GM19043 (cell line): ENCODE results near the gene NCAPD2.
A peak's percentile ranks its signal among the peaks of the same experiment; 100 is the strongest.
"Not testable (repeated sequence)": the region's sequence is repeated elsewhere in the genome, so short reads cannot be mapped to it uniquely, and the experiment has no call there.

ENCODE experiments used
- ATAC-seq: cut with Tn5 transposase; IDR thresholded peaks from one replicate; pipeline ENCODE4 v1.9.1; 2021; ENCODE audit warnings: low read depth; ENCODE audit not compliant: unreplicated experiment

The NCAPD2 gene

DNA sequence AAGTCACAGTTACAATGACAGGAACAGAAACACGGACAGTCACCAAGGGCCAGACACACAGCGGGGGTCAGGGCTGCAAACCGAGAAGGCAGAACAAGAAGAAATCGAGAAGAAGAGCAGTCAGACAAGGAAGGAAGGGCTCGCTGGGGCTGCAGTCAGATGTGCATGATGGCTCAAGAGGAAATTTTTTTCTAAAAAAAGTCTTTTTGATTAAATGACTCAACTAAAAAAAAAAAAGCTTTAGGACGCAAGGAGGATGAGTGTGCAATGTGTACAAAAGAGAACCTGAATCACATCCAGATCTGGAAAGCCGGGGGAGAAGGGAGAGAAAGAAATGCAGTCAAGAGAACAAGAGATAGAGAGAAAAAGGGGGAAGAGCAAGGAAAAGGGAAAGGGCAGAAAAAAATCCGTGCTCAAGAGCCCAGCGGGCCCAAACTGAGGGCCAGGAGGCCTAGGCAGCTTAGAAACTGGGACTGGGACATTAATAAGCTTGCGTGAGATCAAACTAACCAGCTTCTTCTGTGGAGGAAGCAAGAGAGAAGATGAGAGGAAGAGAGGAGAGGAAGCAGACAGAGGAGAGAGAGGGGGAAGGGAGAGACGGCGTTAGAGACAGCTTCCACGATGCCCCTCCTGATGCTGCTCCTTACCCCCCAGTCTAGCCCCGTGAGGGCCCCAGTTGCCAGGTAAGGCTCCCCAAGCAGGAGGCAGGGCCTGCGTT lies 55.2 kb downstream of the NCAPD2 start:
- ATAC-seq = no peak

DNA sequence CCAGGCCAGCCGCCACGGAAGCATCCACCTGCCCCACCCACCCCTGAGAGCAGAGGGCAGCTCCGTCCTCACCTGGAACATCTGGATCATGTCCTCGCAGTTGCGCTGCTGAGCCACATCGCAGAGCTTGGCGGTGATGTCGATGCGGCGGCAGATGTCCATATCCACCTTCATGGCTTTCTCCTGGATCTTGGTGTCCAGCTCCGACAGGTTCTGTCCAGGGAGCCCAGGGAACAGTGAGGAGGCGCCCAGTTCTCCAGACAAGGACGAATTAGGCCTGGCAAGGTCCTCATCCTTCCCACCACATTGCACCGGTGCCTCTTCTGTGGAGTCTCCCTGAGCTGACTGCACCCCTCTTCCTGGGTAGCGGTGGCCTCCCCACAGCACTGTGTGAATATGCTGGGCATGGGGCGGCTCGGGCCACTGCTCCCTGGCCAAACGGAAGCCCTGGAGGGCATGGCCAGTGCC lies 55.8 kb downstream of the NCAPD2 start:
- ATAC-seq = no peak

DNA sequence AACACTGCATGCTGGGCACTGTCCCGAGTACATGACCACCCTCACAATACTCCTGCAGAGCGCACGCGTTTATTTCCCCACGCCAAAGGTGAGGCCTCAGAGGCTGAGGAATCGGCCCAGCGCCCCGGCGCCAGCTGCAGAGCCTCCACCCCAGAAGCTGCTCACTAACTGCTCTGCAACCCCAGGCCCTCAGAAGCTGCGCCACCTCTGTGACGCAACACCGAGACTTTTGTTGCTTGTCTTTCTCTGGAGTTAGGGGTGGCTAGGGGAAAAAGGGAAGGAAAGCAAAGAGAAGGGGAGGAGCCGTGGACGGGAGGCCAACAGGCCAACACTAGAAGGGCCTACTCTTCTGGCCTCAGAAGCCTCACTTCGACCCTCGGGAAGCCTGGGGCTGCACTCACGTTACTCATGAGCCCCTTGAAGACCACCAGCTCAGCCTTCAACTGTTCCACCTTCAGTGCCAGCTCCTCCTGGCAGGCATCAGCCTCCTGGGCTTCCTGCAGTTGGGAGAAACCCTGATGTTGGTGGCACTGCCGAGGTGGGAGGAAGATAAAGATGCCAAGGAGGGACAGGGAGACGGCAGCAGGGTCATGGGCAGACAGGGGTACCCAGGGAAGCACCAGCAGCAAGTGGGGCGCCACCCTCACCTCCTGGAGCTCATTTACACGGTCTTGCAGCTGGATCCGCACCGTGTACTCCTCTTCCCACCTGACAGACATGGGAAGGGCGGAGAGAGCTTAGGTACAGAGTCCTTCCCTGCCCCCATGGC lies 56.6 kb downstream of the NCAPD2 start:
- no peak for ATAC-seq

DNA sequence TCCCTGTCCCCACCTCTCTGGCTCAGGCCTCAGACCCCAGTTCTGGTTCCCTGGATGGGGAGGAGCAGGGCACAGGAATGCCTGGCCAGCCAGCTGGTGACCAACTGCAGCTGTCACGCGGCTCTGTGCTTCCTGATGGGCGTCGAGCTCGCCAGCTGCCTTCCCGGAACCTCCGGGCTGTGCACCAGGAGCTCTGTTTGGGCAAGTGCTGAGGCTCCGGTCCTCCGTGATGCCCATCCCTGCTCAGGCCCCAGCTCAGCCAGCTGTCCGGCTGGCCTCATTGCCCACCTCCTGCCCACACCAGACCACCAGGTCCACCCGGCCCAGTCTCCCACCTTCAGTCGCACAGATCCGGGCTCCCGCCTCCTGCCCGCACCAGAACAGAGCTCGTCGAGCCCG lies 57.2 kb downstream of the NCAPD2 start:
- no peak for ATAC-seq

DNA sequence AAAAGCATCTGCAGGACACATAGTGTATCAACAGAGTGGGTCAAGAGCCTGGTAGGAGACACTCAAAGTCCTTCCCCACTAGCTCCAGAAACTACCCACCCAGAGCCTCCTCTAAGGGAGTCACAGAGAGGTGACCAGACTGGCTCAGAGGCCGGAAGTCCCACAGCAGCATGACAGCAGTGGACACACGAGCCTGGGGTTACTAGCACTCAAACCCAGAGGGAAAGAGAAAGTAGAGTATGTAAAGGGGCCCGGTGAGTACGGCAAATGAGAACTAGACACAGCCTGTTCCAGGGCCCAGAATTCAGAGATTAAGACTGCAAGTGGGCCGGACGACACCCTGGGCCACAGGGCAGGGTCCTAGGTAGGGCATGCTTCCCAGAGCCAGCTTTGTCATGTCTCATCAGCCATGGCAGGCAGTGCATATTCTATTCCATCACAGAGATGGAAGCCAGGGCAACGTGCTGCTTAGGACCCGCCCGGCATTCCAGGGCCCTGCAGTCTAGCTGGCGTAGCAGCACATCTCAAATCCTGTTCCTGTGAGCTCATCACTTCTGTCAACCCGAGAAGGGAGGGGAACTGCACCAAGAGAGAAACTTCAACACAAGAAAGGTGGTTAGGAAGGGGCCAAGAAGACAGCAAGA lies 57.7 kb downstream of the NCAPD2 start:
- ATAC-seq = no peak

DNA sequence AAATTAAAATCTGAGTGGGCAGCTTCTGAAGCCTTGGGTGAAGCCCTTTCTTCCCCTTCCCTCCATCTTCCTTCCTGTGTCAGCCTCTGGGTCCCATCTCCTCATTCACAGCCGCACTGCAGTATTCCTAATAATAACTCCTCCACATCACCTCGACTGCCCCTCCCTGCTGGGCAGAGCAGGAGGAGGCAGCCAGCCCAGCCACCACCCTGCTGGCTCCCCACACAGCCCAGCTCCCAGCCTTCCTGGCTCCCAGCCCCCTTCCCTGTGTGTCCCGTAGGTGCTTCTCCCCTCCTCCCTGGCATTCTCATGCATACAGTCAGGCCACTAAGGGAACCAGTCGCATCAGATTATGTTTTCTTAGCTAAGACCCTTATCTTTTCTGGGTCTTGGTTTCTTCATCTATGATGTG lies 58.2 kb downstream of the NCAPD2 start:
- no peak for ATAC-seq

DNA sequence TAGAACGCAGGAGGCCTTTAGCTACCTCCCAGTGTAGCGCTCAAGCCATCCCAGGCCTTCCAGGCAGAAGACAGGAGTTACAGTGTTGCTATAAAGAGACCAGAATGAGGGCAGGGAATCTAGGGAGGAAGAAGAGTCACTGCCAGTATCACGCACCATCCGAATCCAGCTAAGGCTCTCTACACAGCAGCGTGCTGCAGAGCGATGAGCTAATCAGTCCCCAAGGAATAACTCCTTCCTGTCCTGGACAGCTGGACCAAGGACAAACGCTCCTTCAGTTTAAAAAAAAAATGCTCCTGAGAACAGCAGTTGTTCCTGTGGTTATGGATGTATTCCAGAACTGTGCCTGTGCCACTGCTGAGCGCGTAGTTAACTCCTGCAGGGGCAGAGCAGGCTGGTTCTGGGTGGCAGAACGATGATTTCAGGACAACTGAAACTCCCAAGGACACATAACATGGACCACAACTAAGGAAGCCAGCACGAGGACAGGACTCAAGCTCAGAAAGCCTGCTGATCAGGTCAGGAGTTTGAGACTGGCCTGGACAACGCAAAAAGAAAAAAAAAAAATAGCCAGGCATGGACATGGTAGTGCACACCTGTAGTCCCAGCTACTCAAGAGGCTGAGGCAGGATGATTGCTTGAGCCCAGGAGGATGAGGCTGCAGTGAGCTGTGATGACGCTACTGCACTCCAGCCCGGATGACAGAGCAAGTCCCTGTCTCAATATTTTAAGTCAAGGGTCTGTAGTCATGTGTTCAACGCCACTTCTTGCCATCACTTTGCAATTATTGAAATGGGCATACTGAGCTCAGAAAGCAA lies 59.4 kb downstream of the NCAPD2 start:
- ATAC-seq = no peak

DNA sequence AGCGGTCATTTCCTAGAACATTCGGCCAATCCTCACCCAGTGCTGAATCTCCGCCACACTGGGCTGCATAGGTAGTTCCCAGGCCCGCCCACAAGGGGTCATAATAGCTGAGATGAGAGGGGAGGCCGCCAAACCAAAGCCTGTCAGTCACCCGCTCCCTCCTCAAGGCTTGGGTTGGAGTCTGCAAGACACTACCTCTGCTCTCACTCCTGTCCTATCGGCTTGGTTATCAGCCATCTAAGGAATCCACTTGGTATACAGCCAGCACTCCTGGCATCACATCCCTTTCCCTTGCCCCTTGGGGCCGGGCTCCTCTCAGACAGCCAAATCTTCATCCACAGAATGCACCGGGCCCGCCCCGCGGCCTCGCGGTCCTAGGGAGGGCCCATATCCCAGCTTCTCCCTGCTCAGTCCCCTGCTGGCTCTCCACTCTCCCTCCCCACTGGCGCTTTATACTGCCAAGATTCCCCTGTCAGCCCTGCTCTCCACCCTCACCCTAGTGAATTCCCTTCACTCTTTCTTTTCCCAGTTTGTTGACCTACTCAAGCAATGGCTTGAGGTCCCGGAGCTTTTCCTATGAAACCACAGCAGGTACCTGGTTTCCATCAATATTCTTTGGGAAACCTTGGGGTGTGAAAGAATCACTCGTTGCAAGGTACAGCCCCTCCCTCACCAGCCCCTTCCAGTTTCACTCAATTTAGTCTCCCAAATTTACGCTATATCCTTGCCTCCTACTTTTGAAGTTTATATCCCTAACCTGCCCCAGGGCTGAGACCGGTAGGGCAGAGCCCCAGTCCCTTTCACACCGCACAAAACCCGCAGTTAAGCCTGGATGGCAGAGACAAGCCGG lies 60.5 kb downstream of the NCAPD2 start:
- ATAC-seq = peak; percentile 54

DNA sequence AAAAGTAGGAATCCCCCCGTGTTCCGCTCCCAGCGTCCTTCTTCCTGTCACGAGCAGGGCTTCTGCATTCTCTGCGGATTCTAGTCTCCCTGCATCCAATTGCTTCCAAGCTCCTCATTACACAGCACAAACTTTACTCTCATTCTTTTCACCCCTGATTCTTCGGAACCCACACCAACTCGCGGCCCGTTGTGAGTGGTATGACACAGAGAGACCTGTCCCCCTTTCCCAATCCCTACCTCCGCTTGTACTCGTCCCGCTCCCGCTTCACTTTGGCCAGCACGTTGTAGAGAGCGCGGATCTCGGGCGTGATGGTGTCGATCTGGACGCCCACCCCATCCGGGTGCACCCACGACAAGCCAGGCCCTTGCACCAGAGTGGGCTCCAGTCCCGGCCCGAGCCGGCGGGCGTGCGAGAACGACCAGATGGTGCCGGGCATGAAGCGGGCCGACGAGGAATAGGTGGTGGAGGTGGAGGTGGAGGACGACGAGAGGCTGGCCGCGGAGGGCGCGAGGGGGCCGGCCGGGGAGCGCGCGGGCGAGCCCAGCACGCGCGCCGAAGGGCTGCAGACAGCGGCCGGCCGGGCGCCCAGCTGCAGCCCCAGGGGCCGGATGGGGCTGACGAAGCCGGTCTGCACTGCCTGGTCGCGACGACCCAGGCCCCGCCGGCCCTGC lies 61.3 kb downstream of the NCAPD2 start:
- no peak for ATAC-seq

DNA sequence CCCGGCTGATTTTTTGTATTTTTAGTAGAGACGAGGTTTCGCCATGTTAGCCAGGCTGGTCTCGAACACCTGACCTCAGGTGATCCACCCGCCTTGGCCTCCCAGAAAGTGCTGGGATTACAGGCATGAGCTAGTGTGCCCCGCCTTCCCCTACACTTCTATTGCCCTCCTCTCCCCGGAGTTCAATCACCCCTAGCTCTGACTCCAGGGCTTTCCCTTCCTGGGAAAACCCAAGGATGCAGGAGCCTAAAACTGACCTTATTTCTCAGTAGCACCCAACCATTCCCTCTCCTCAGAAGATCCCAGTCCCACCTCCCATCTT lies 62.6 kb downstream of the NCAPD2 start:
- not testable (repeated sequence) for ATAC-seq

DNA sequence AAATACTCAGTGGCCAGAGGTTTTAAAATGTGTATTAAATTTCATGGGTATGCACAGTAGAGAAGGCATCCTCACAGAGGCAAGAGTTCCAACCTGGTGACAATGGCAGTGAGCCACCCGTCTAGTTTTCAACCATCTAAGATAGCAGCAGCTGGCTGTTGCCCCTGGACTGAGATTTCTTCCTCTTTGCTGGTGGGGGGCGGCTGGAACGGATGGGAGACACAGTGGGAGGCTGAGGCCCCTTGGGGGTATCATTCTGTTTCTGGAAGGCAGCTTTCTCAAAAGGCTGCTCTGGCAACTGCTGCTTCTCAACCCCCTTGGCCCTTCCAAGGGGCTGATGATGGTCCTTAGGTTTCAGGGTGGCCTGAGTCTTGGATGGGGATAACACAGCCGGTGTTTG lies 63.0 kb downstream of the NCAPD2 start:
- ATAC-seq = no peak

DNA sequence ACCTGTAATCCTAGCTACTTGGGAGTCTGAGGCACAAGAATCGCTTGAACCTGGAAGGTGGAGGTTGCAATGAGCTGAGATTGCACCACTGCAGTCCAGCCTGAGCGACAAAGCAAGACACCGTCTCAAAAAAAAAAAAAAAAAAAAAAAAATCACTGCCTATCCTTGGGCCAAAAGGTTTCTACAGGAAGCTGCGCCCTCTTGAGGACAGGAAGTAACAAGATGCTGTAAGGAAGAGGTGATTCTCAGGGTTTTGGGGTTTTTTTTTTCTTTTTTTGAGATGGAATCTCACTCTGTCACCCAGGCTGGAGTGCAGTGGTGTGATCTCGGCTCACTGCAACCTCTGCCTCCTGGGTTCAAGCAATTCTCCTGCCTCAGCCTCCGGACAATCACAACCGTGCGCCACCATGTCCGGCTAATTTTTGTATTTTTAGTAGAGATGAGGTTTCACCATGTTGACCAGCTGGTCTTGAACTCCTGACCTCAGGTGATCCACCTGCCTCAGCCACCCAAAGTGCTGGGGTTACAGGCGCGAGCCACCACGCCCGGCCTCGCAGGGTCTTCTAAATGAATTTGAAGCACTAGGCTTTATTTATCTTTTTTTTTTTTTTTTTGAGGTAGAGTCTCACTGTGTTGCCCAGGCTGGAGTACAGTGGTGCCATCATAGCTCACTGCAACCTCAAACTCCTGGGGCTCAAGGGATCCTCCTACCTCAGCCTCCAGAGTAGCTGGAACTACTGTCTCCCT lies 64.3 kb downstream of the NCAPD2 start:
- not testable (repeated sequence) for ATAC-seq

DNA sequence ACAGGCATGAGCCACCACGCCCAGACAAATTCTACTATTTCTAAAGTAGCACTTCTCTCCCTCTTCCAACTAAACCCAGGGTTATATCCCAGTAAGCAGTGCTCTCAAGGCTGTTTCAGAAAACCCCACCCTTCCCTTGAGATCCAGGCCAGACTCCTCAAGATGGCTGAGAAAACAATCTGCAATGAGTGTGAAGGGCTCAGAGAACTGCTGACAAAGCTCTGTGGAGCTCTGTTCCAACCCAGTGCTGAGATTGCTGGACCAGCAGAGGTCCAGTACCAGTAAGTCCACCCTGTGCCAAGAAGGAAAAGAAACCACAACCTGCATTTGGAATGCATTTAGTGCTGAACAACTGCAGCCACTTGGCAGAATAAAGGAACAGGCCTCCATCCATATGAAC lies 65.6 kb downstream of the NCAPD2 start:
- no peak for ATAC-seq

DNA sequence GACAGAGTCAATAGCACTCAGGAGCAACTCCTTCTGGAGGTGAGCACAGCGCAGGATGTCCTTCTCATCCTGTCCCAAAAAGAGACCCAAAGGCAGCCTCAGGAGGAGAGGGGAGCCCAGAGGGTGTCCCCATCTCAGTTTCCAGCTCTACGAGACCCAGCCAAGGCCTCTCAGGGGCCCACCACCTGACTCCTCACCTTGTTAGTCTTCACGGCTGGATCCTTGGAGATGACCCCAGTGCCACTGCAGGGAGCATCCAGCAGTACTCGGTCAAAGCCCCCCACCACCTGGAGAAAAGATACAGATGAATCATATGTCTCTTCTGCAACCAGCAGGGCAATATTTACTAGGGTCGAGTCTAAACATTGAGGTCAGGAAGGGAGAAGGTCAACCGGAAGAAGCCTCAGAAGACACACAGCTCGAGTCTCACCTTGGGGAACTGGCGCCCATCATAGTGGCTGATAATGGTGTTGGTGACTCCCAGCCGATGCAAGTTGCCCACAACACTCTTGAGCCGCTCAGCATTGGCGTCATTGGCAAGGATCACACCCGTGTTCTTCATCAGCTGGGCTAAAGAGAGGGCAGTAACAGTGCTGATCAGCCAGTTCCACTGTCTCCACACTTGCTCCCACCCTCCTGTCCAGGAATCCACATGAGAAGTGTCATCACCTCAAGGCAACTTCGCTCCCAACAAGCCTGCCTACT lies 66.8 kb downstream of the NCAPD2 start:
- ATAC-seq = no peak

DNA sequence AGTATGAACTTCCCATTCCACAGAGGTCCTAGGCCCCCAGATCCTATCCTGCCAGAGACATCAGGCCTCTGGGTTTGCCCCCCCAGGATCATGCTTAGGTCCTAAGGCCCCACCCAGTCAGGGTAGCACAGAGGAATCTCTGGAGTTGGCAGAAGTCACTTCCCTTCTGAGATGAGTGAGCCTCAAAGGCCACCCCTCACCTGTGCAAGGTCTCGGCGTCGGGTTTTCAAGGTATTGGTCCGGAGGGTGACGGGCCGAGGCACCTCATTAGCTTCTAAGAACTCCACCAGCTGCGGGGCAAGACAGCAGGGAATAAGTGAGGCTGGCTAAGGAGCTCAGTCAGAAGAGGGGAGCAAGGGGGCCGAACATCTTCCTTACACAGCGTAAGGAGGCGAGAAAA lies 69.0 kb downstream of the NCAPD2 start:
- no peak for ATAC-seq

DNA sequence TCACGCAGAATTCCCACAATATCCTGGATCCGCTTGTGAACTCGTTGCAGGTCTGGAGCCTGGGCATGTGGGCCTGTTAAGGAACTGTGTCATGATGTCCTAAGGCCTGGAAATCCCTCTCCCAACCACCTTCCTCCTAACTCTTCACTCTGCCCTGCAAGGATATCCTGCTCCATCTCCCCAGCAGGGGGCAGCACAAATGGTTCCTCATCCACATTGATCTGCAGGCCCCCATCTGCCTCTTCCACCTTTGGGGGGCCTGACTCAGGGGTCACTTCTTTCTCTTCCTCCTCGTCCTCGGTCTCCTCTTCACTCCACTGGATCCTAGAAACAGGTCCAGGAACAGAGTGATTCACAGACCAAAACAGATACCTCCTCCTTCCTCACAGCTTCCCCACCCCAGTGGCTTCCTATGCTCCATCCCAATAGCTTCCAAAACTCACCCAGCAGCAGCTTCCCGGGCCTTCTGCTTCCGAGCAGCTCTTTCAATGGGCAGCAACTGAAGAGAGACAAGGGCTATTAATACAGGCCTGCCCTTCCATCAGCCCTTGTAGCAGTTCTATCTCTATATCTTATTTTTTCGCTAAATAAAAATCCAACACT lies 69.6 kb downstream of the NCAPD2 start:
- ATAC-seq = no peak

DNA sequence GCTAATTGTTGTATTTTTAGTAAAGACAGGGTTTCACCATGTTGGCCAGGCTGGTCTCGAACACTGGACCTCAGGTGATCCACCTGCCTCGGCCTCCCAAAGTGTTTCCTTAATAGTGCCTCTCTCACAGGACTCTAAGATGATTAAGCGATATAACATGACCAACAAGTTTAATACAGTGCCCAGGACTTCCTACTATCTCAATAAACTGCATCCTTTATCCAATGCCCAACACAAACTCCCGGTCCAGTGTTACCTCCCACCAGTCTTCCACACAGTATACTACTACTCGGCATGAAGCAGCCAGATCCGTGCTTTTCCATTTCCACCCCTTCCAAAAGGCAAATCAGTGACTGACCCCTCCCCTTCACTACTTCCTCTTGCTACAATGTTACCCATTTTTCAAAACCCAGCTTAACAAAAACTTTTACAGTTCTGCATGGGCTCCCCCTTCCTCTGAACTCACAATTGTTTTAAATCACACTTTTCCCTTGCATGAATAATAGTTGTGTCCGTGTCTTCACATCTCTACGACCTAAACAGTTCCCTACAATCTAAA lies 73.3 kb downstream of the NCAPD2 start:
- no peak for ATAC-seq
